PFSK-1 (cell line): ENCODE results near the gene BCORL1.

Experiments
- FOXP2 ChIP-seq: optimal IDR thresholded peaks from 2 replicates; pipeline ENCODE3; 2011; ENCODE audit warnings: borderline replicate concordance, control low read depth, inconsistent platforms; ENCODE audit not compliant: insufficient read depth; ENCODE audit errors: extremely low read length, extremely low read depth
- POLR2AphosphoS5 ChIP-seq: IDR thresholded peaks from 2 replicates; pipeline ENCODE4 v1.6.1; 2012; ENCODE audit warnings: low read depth, mild to moderate bottlenecking, control low read depth, low read length, moderate library complexity
- REST ChIP-seq, 2 experiments: IDR thresholded peaks; 2 replicates each; pipeline versions ENCODE4 v1.6.1 to v1.8.0; 2011 to 2012; ENCODE audit warnings: low read depth in 2 of 2, low read length in 2 of 2, control low read depth in 1 of 2, inconsistent platforms in 1 of 2, mild to moderate bottlenecking in 1 of 2, moderate library complexity in 1 of 2; ENCODE audit not compliant: insufficient read depth in 1 of 2
- SIN3A ChIP-seq: IDR thresholded peaks from 2 replicates; pipeline ENCODE4 v1.6.1; 2012; ENCODE audit warnings: mild to moderate bottlenecking, low read length, moderate library complexity, borderline replicate concordance; ENCODE audit not compliant: insufficient read depth
- TAF1 ChIP-seq: IDR thresholded peaks from 2 replicates; pipeline ENCODE4 v1.6.1; 2012; ENCODE audit warnings: low read length, control low read depth, borderline replicate concordance; ENCODE audit not compliant: insufficient read depth

- TF ChIP-seq POLR2AphosphoS5 (no peak), REST (IDR thresholded peaks at IDR 0.05; ENCODE audit: insufficient read depth in 1 of 2, low read depth in 2 of 2, low read length in 2 of 2) (no peak), TAF1 (no peak), SIN3A (no peak), FOXP2 (no peak)
Observed at GRCh38 chrX:130020661-130021324, 38.4 kb downstream of the BCORL1 start.
